ENCODE data around the gene PTGDS.

The PTGDS gene

GRCh38 chr9:137009938-137010732 is 32.8 kb downstream of the PTGDS start:
- no peak for TF ChIP-seq ZNF70 (CRISPR knock-in tag; IDR thresholded peaks at IDR 0.05)
- TF ChIP-seq PPARA (CRISPR knock-in tag; IDR thresholded peaks at IDR 0.05; ENCODE audit: borderline replicate concordance), result no peak
- no peak for TF ChIP-seq ZNF8 (CRISPR knock-in tag; IDR thresholded peaks at IDR 0.05)
- TF ChIP-seq GLIS3 (CRISPR knock-in tag; IDR thresholded peaks at IDR 0.05), result no peak
- TF ChIP-seq, protein P1, sequence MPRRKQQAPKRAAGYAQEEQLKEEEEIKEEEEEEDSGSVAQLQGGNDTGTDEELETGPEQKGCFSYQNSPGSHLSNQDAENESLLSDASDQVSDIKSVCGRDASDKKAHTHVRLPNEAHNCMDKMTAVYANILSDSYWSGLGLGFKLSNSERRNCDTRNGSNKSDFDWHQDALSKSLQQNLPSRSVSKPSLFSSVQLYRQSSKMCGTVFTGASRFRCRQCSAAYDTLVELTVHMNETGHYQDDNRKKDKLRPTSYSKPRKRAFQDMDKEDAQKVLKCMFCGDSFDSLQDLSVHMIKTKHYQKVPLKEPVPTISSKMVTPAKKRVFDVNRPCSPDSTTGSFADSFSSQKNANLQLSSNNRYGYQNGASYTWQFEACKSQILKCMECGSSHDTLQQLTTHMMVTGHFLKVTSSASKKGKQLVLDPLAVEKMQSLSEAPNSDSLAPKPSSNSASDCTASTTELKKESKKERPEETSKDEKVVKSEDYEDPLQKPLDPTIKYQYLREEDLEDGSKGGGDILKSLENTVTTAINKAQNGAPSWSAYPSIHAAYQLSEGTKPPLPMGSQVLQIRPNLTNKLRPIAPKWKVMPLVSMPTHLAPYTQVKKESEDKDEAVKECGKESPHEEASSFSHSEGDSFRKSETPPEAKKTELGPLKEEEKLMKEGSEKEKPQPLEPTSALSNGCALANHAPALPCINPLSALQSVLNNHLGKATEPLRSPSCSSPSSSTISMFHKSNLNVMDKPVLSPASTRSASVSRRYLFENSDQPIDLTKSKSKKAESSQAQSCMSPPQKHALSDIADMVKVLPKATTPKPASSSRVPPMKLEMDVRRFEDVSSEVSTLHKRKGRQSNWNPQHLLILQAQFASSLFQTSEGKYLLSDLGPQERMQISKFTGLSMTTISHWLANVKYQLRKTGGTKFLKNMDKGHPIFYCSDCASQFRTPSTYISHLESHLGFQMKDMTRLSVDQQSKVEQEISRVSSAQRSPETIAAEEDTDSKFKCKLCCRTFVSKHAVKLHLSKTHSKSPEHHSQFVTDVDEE (CRISPR knock-in tag; IDR thresholded peaks at IDR 0.05), result no peak
- no peak for ATAC-seq

- TF ChIP-seq ZNF70 (CRISPR knock-in tag; IDR thresholded peaks at IDR 0.05) (no peak), ZC3H10 (CRISPR knock-in tag; IDR thresholded peaks at IDR 0.05) (no peak), ZFP3 (CRISPR knock-in tag; IDR thresholded peaks at IDR 0.05) (no peak), ISL1 (CRISPR knock-in tag; IDR thresholded peaks at IDR 0.05) (no peak), ZNF565 (CRISPR knock-in tag; conservative IDR thresholded peaks at IDR 0.05; ENCODE audit: low read depth) (no peak), TCF4 (CRISPR knock-in tag; IDR thresholded peaks at IDR 0.05; ENCODE audit: borderline replicate concordance) (no peak), GLIS3 (CRISPR knock-in tag; IDR thresholded peaks at IDR 0.05) (no peak), PPARA (CRISPR knock-in tag; IDR thresholded peaks at IDR 0.05; ENCODE audit: borderline replicate concordance) (no peak), PATZ1 (CRISPR knock-in tag; IDR thresholded peaks at IDR 0.05; ENCODE audit: borderline replicate concordance) (no peak), TOX (CRISPR knock-in tag; IDR thresholded peaks at IDR 0.05; ENCODE audit: borderline replicate concordance) (no peak), CSDC2 (CRISPR knock-in tag; IDR thresholded peaks at IDR 0.05) (no peak), BACH2 (CRISPR knock-in tag; IDR thresholded peaks at IDR 0.05; ENCODE audit: borderline replicate concordance) (no peak), ARNTL (CRISPR knock-in tag; IDR thresholded peaks at IDR 0.05; ENCODE audit: borderline replicate concordance, low read depth) (no peak), ESRRG (CRISPR knock-in tag; IDR thresholded peaks at IDR 0.05) (no peak), RARB (CRISPR knock-in tag; IDR thresholded peaks at IDR 0.05) (no peak), ZNF8 (CRISPR knock-in tag; IDR thresholded peaks at IDR 0.05) (no peak), OSR1 (CRISPR knock-in tag; IDR thresholded peaks at IDR 0.05) (no peak)
- TF ChIP-seq, protein P2, sequence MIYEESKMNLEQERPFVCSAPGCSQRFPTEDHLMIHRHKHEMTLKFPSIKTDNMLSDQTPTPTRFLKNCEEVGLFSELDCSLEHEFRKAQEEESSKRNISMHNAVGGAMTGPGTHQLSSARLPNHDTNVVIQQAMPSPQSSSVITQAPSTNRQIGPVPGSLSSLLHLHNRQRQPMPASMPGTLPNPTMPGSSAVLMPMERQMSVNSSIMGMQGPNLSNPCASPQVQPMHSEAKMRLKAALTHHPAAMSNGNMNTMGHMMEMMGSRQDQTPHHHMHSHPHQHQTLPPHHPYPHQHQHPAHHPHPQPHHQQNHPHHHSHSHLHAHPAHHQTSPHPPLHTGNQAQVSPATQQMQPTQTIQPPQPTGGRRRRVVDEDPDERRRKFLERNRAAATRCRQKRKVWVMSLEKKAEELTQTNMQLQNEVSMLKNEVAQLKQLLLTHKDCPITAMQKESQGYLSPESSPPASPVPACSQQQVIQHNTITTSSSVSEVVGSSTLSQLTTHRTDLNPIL (CRISPR knock-in tag; IDR thresholded peaks at IDR 0.05; ENCODE audit: low read depth), result no peak
- TF ChIP-seq, protein P3, sequence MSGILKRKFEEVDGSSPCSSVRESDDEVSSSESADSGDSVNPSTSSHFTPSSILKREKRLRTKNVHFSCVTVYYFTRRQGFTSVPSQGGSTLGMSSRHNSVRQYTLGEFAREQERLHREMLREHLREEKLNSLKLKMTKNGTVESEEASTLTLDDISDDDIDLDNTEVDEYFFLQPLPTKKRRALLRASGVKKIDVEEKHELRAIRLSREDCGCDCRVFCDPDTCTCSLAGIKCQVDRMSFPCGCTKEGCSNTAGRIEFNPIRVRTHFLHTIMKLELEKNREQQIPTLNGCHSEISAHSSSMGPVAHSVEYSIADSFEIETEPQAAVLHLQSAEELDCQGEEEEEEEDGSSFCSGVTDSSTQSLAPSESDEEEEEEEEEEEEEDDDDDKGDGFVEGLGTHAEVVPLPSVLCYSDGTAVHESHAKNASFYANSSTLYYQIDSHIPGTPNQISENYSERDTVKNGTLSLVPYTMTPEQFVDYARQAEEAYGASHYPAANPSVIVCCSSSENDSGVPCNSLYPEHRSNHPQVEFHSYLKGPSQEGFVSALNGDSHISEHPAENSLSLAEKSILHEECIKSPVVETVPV (CRISPR knock-in tag; IDR thresholded peaks at IDR 0.05), result no peak
- TF ChIP-seq, protein P1 (CRISPR knock-in tag; IDR thresholded peaks at IDR 0.05), result no peak
- no peak for ATAC-seq
These were observed 33.9 kb downstream of the PTGDS start for GRCh38 chr9:137011156-137011555.

Data from SK-N-SH treated with all-trans-retinoic acid at 6 μM for 48 hours (cell line).